ENCODE results near the gene HTR2A. TPM values are rescaled to one million over a fixed set of nuclear protein-coding genes. Genes with fewer than 3 reads are reported as not detected.

HTR2A gene
- polyA plus RNA-seq, 1 experiment, result 0.02 TPM

GRCh38 chr13:46830405-46831005, 66.3 kb downstream of the HTR2A start:
- DNase-seq (ENCODE audit: low read depth), result no peak
- POLR2A ChIA-PET, result no interaction called here

DNA sequence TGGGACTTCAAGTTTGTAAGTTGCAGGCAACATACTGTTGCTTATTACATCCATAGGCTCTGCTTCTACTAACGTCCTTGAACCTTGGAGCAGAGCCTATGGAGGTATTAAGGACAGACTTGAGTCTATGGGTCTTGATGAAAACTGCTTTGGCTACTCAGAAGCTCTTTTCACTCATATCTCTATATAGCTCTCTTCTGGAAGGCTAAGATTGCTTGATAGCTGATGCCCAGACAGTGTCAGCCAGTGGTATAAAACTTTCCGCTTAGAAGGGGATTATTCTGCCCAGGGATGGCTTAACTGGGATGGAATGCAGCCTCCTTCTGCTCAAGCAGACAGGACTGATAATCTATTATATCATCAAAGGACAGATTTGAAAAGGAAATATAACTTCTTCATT, 74.3 kb downstream of the HTR2A start:
- CTCF ChIA-PET, result interaction anchor here (0.7 kb wide), 1 partner anchor 1179 kb away, joined by 4 read pairs; no protein-coding TSS in a partner anchor
- Histone ChIP-seq H3K36me3 (ENCODE audit: control insufficient read depth, insufficient read depth, low read length) (no peaks in the 10 kb centered on the region), H3K4me3 (ENCODE audit: low read depth, low read length) (no peak overlapping the region), H3K27me3 (ENCODE audit: control insufficient read depth, insufficient read depth, low read length) (no peaks in the 10 kb centered on the region)
- TF ChIP-seq, protein P1, sequence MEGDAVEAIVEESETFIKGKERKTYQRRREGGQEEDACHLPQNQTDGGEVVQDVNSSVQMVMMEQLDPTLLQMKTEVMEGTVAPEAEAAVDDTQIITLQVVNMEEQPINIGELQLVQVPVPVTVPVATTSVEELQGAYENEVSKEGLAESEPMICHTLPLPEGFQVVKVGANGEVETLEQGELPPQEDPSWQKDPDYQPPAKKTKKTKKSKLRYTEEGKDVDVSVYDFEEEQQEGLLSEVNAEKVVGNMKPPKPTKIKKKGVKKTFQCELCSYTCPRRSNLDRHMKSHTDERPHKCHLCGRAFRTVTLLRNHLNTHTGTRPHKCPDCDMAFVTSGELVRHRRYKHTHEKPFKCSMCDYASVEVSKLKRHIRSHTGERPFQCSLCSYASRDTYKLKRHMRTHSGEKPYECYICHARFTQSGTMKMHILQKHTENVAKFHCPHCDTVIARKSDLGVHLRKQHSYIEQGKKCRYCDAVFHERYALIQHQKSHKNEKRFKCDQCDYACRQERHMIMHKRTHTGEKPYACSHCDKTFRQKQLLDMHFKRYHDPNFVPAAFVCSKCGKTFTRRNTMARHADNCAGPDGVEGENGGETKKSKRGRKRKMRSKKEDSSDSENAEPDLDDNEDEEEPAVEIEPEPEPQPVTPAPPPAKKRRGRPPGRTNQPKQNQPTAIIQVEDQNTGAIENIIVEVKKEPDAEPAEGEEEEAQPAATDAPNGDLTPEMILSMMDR (IDR thresholded peaks at IDR 0.05; ENCODE audit: insufficient read depth, low read depth, low read length), result no peak
- DNase-seq (ENCODE audit: low read depth), result no peak
- POLR2A ChIA-PET, result no interaction called here

More at GRCh38 chr13:46830405-46831005, 66.3 kb downstream of the HTR2A start:
- no peak overlapping the region for H3K4me3 ChIP-seq (ENCODE audit: low read depth, low read length)
- TF ChIP-seq, protein P1 (IDR thresholded peaks at IDR 0.05; ENCODE audit: insufficient read depth, low read depth, low read length), result no peak
- no peaks in the 10 kb centered on the region for H3K36me3 ChIP-seq (ENCODE audit: control insufficient read depth, insufficient read depth, low read length)
- CTCF ChIA-PET, result interaction anchor here (0.8 to 2.1 kb wide), 9 partner anchors 14 to 1939 kb away, joined by 3 to 24 read pairs (median 4); no protein-coding TSS in a partner anchor
- no peaks in the 10 kb centered on the region for H3K27me3 ChIP-seq (ENCODE audit: control insufficient read depth, insufficient read depth, low read length)

DNA sequence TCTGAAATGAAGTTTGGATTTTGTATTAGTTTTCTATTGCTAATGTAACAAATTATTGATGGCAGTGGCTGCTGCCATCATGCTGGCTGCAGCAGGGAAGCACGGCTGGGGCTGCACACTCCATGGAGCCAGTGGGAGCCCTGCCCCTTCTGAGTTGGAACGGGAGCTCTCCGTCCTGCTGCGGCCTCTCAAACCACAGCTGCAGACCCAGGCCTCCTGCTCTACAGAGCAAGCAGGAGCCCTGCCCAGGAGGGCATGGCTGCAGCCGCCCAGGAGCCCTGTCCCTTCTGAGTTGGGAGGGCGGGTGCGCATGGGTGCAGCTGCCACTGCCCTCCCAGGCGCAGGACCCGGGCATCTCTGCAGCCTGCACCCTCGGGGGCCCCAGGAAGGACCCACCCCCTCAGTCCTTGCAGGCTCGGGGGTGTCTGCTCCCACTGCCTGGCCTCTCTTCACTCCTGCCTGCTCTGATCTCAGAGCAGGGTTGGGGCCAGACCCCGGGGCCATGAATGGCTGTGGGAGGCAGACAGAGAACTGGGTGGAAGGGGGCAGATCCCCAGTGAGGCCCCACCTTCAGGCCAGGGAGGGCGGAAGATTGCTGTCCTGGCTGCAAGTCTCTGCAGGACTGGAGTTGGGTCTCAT, 78.9 kb downstream of the HTR2A start:
- Histone ChIP-seq H3K4me3 (ENCODE audit: low read depth, low read length) (no peak overlapping the region), H3K36me3 (ENCODE audit: control insufficient read depth, insufficient read depth, low read length) (no peaks in the 10 kb centered on the region), H3K27me3 (ENCODE audit: control insufficient read depth, insufficient read depth, low read length) (no peaks in the 10 kb centered on the region)
- no peak for DNase-seq (ENCODE audit: low read depth)
- ChIA-PET POLR2A (no interaction called here), CTCF (interaction anchor here (2.2 to 2.3 kb wide), 2 partner anchors 8 to 12 kb away, joined by 5 to 7 read pairs; no protein-coding TSS in a partner anchor)
- TF ChIP-seq, protein P1 (IDR thresholded peaks at IDR 0.05; ENCODE audit: insufficient read depth, low read depth, low read length), result no peak

- ChIA-PET POLR2A (no interaction called here), CTCF (interaction anchor here (2.2 to 2.3 kb wide), 2 partner anchors 9 to 13 kb away, joined by 5 to 7 read pairs; no protein-coding TSS in a partner anchor)
- TF ChIP-seq, protein P1 (IDR thresholded peaks at IDR 0.05; ENCODE audit: insufficient read depth, low read depth, low read length), result no peak
- H3K4me3 ChIP-seq (ENCODE audit: low read depth, low read length), result no peak overlapping the region
- no peak for DNase-seq (ENCODE audit: low read depth)
- no peaks in the 10 kb centered on the region for H3K27me3 ChIP-seq (ENCODE audit: control insufficient read depth, insufficient read depth, low read length)
- H3K36me3 ChIP-seq (ENCODE audit: control insufficient read depth, insufficient read depth, low read length), result no peaks in the 10 kb centered on the region
These were observed 79.8 kb downstream of the HTR2A start for GRCh38 chr13:46817095-46817494.

- Histone ChIP-seq H3K36me3 (ENCODE audit: control insufficient read depth, insufficient read depth, low read length) (no peaks in the 10 kb centered on the region), H3K4me3 (ENCODE audit: low read depth, low read length) (no peak overlapping the region), H3K27me3 (ENCODE audit: control insufficient read depth, insufficient read depth, low read length) (no peaks in the 10 kb centered on the region)
- POLR2A ChIA-PET, result no interaction called here
- TF ChIP-seq, protein P1 (IDR thresholded peaks at IDR 0.05; ENCODE audit: insufficient read depth, low read depth, low read length), result no peak
- DNase-seq (ENCODE audit: low read depth), result no peak
- CTCF ChIA-PET, result interaction anchor here (2.2 to 2.3 kb wide), 2 partner anchors 9 to 14 kb away, joined by 5 to 7 read pairs; no protein-coding TSS in a partner anchor
These were observed 80.5 kb downstream of the HTR2A start for GRCh38 chr13:46816371-46816770.
